Amniotic epithelial cell (primary cell): Measurements from ENCODE around the gene ZFYVE21.
"Not testable (repeated sequence)": the region's sequence is repeated elsewhere in the genome, so short reads cannot be mapped to it uniquely, and the experiment has no call there.

Experiments used
- DNase-seq: peaks from one replicate; pipeline ENCODE4 v3.0.0-alpha.2; 2010; ENCODE audit warnings: low read depth

The ZFYVE21 gene

GRCh38 chr14:103715052-103716000, at the start of gene ZFYVE21, which contains the start of gene XRCC3:
ZFYVE21 (plus strand) TSS chr14:103715810; CDS start chr14:103715842, 32 bp downstream.
XRCC3 (minus strand) TSS chr14:103715451; CDS start chr14:103711087, 4,364 bp downstream.
- DNase-seq = peak; percentile 98

GRCh38 chr14:103667671-103668070, 47.9 kb upstream of the ZFYVE21 start:
- DNase-seq = no peak

- no peak for DNase-seq
Measured at GRCh38 chr14:103668117-103668516, 47.5 kb upstream of the ZFYVE21 start.

GRCh38 chr14:103669370-103669769, 46.2 kb upstream of the ZFYVE21 start:
- no peak for DNase-seq

- no peak for DNase-seq
Measured at GRCh38 chr14:103671911-103672310, 43.7 kb upstream of the ZFYVE21 start.

- no peak for DNase-seq
Measured at GRCh38 chr14:103675957-103676356, 39.7 kb upstream of the ZFYVE21 start.

- DNase-seq = peak; percentile 41
Measured at GRCh38 chr14:103676881-103677675, 38.5 kb upstream of the ZFYVE21 start.

- DNase-seq = peak; percentile 53
Measured at GRCh38 chr14:103679351-103679750, 36.3 kb upstream of the ZFYVE21 start.

- no peak for DNase-seq
Measured at GRCh38 chr14:103680491-103681231, 34.9 kb upstream of the ZFYVE21 start.

GRCh38 chr14:103683139-103683538, 32.5 kb upstream of the ZFYVE21 start:
- no peak for DNase-seq

- no peak for DNase-seq
Measured at GRCh38 chr14:103684471-103684870, 31.1 kb upstream of the ZFYVE21 start.

- no peak for DNase-seq
Measured at GRCh38 chr14:103684871-103685270, 30.7 kb upstream of the ZFYVE21 start.

GRCh38 chr14:103685276-103686211, 30.1 kb upstream of the ZFYVE21 start:
- DNase-seq = no peak

GRCh38 chr14:103686831-103687485, 28.7 kb upstream of the ZFYVE21 start:
- peak; percentile 89 for DNase-seq

GRCh38 chr14:103687712-103688111, 27.9 kb upstream of the ZFYVE21 start:
- DNase-seq = no peak

- no peak for DNase-seq
Measured at GRCh38 chr14:103688441-103688840, 27.2 kb upstream of the ZFYVE21 start.

GRCh38 chr14:103688906-103689902, 26.4 kb upstream of the ZFYVE21 start:
- DNase-seq = no peak

- DNase-seq = no peak
Measured at GRCh38 chr14:103690332-103690731, 25.3 kb upstream of the ZFYVE21 start.

- not testable (repeated sequence) for DNase-seq
Measured at GRCh38 chr14:103691655-103692054, 24.0 kb upstream of the ZFYVE21 start.
